Parathyroid adenoma (tissue), 2 donors: ENCODE data around the gene ALOX5AP.

Experiments
- H2AFZ ChIP-seq: fragments of 300-600 bp; sonication (generic); one replicate; pipeline ENCODE4 v1.7.0; 2017; ENCODE audit warnings: antibody characterized with exemption, mild to moderate bottlenecking
- H3K27ac ChIP-seq: fragments of 300-600 bp; sonication (generic); one replicate; pipeline ENCODE4 v1.7.0; 2017
- H3K27me3 ChIP-seq: fragments of 300-600 bp; sonication (generic); one replicate; pipeline ENCODE4 v1.7.0; 2017; ENCODE audit warnings: low read length; ENCODE audit not compliant: control insufficient read depth, insufficient read depth
- H3K36me3 ChIP-seq: fragments of 300-600 bp; sonication (generic); one replicate; pipeline ENCODE4 v1.7.0; 2017; ENCODE audit warnings: low read length; ENCODE audit not compliant: control insufficient read depth, insufficient read depth
- H3K4me1 ChIP-seq: fragments of 300-600 bp; sonication (generic); one replicate; pipeline ENCODE4 v1.7.0; 2017; ENCODE audit warnings: control low read depth
- H3K4me2 ChIP-seq: fragments of 300-600 bp; sonication (generic); one replicate; pipeline ENCODE4 v1.7.0; 2017; ENCODE audit warnings: low read length
- H3K4me3 ChIP-seq: fragments of 300-600 bp; sonication (generic); one replicate; pipeline ENCODE4 v1.7.0; 2017; ENCODE audit warnings: low read depth, low read length
- H3K79me2 ChIP-seq: fragments of 300-600 bp; sonication (generic); one replicate; pipeline ENCODE4 v1.7.0; 2017; ENCODE audit warnings: control low read depth
- H3K9ac ChIP-seq: fragments of 300-600 bp; sonication (generic); one replicate; pipeline ENCODE4 v1.7.0; 2017; ENCODE audit warnings: mild to moderate bottlenecking
- H3K9me3 ChIP-seq: fragments of 300-600 bp; sonication (generic); one replicate; pipeline ENCODE4 v1.7.0; 2017; ENCODE audit warnings: low read length; ENCODE audit not compliant: control insufficient read depth
- CTCF ChIP-seq: fragments of 300-600 bp; sonication (generic); IDR thresholded peaks from one replicate; pipeline ENCODE4 v1.7.0; 2017; ENCODE audit warnings: antibody characterized with exemption, mild to moderate bottlenecking
- donor health status: primary hyperparathyroidism.

The ALOX5AP gene

GRCh38 chr13:30697996-30698401 lies 37.3 kb upstream of the ALOX5AP start:
- Histone ChIP-seq H3K27ac (no peak overlapping the region), H3K79me2 (no peaks in the 10 kb centered on the region), H2AFZ (no peak overlapping the region), H3K4me2 (no peak overlapping the region), H3K4me1 (no peaks in the 10 kb centered on the region), H3K4me3 (no peak overlapping the region), H3K36me3 (no peaks in the 10 kb centered on the region), H3K27me3 (no peaks in the 10 kb centered on the region), H3K9ac (no peak overlapping the region), H3K9me3 (no peaks in the 10 kb centered on the region)
- TF ChIP-seq CTCF, result no peak

GRCh38 chr13:30698488-30699005 lies 36.8 kb upstream of the ALOX5AP start:
- Histone ChIP-seq H3K9me3 (no peaks in the 10 kb centered on the region), H3K4me3 (no peak overlapping the region), H3K27ac (no peak overlapping the region), H3K79me2 (no peaks in the 10 kb centered on the region), H3K9ac (no peak overlapping the region), H3K27me3 (no peaks in the 10 kb centered on the region), H3K36me3 (no peaks in the 10 kb centered on the region), H3K4me1 (no peaks in the 10 kb centered on the region), H2AFZ (no peak overlapping the region), H3K4me2 (no peak overlapping the region)
- TF ChIP-seq CTCF, result no peak

GRCh38 chr13:30700364-30700763 lies 35.0 kb upstream of the ALOX5AP start:
- Histone ChIP-seq H3K27ac (no peak overlapping the region), H2AFZ (no peak overlapping the region), H3K36me3 (no peaks in the 10 kb centered on the region), H3K9me3 (no peaks in the 10 kb centered on the region), H3K9ac (no peak overlapping the region), H3K79me2 (no peaks in the 10 kb centered on the region), H3K4me3 (no peak overlapping the region), H3K27me3 (no peaks in the 10 kb centered on the region), H3K4me1 (no peaks in the 10 kb centered on the region), H3K4me2 (no peak overlapping the region)
- no peak for TF ChIP-seq CTCF

- H3K9ac ChIP-seq, result no peak overlapping the region
- H3K9me3 ChIP-seq, result no peaks in the 10 kb centered on the region
- H3K79me2 ChIP-seq, result no peaks in the 10 kb centered on the region
- H3K4me2 ChIP-seq, result no peak overlapping the region
- no peaks in the 10 kb centered on the region for H3K4me1 ChIP-seq
- no peak overlapping the region for H3K27ac ChIP-seq
- no peak overlapping the region for H2AFZ ChIP-seq
- H3K4me3 ChIP-seq, result no peak overlapping the region
- TF ChIP-seq CTCF, result no peak
- no peaks in the 10 kb centered on the region for H3K36me3 ChIP-seq
- no peaks in the 10 kb centered on the region for H3K27me3 ChIP-seq
These were observed 33.3 kb upstream of the ALOX5AP start for GRCh38 chr13:30702006-30702405.

GRCh38 chr13:30704596-30704995 lies 30.7 kb upstream of the ALOX5AP start:
- Histone ChIP-seq H3K4me3 (no peak overlapping the region), H3K27ac (no peak overlapping the region), H3K79me2 (no peaks in the 10 kb centered on the region), H3K9ac (no peak overlapping the region), H2AFZ (no peak overlapping the region), H3K4me1 (no peaks in the 10 kb centered on the region), H3K9me3 (no peaks in the 10 kb centered on the region), H3K4me2 (no peak overlapping the region), H3K36me3 (no peaks in the 10 kb centered on the region), H3K27me3 (no peaks in the 10 kb centered on the region)
- TF ChIP-seq CTCF, result no peak
